ENCODE results near the gene LRCH4.

- no peak for TF ChIP-seq CTCF (conservative IDR thresholded peaks at IDR 0.05 in 1 of 2, IDR thresholded peaks at IDR 0.05 in 1 of 2; ENCODE audit: extremely low read depth in 1 of 2, insufficient read depth in 1 of 2, low read depth in 1 of 2, low read length in 2 of 2)
- no peak for TF ChIP-seq EZH2 (IDR thresholded peaks at IDR 0.05; ENCODE audit: borderline replicate concordance, low read length)
These were observed 34.9 kb upstream of the LRCH4 start for GRCh38 chr7:100620804-100621203.

Measured in mammary epithelial cell (primary cell).